IPS DF 4.7 (cell line): ENCODE data around the gene CDC42EP3.

Experiments used
- DNase-seq: peaks from one replicate; pipeline ENCODE4 v3.0.0-alpha.2; 2013; ENCODE audit warnings: low spot score; ENCODE audit errors: extremely low read depth

CDC42EP3 gene

GRCh38 chr2:37619230-37619958 is 52.0 kb downstream of the CDC42EP3 start:
- DNase-seq = no peak

- DNase-seq = no peak
Measured at GRCh38 chr2:37618326-37618725, 53.1 kb downstream of the CDC42EP3 start.

DNA sequence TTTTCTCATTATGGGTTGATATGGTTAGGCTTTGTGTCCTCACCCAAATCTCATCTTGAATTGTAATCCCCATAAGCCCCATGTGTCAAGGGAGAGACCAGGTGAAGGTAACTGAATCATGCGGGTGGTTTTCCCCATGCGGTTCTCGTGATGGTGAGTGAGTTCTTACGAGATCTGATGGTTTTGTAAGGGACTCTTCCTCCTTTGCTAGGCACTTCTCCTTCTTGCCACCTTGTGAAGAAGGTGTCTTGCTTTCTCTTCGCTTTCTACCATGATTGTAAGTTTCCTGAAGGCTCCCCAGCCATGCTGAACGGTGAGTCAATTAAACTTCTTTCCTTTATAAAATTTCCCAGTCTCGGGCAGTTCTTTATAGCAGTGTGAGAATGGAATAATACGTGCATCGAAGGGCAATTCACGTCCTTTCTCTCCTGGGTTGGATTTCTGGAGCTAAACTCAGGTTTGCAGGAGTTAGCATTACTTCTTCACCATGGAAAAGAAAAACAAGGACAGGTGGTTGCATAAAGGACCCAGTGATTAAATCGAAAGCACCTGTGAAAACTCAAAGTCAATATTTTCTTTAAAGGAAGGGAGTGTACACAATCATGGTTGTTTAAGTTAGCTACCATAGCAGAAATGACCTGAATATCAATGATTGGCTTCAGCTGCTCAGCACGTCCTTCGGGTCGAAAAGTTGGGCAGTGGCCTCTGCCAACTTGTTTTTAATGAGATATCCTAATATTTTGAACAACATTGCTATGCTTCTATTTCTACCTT is 54.1 kb downstream of the CDC42EP3 start:
- DNase-seq = no peak

GRCh38 chr2:37616677-37617005 is 54.8 kb downstream of the CDC42EP3 start:
- DNase-seq = no peak

- no peak for DNase-seq
Measured at GRCh38 chr2:37615804-37616676, 55.4 kb downstream of the CDC42EP3 start.

DNA sequence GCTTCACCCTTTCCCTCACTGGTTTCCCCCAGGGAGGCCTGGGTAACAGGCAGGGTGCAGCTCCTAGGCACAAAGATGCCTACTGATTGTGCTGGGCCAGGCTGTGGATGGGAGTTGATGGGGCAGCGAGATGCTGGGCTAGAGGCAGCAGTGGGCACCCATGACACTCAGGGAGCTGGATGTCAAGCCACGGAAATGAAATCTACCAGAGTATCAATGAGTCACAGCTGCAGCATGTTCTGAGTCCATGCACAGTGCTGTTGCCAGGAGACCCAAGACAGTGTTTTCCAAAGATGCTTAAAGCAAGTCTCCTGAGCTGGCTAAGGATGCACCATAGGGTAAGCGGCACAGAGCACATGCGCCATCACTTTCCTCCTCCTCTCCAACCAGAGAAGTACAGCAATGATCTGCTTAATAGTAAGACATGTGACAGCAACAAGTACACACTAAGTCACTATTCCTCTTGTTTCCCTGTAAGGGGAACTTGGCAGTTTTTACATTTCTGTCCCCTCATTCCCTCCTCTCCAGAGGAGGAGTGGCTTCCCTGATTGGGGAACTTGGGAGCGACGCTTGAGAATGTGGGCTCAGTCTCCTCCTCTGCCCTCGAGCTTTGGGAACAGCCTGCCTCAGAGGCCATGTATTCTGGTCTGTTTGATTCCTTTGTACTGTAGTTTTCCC is 57.2 kb downstream of the CDC42EP3 start:
- DNase-seq = no peak

- no peak for DNase-seq
Measured at GRCh38 chr2:37612382-37612781, 59.1 kb downstream of the CDC42EP3 start.

GRCh38 chr2:37610638-37611289 is 60.7 kb downstream of the CDC42EP3 start:
- no peak for DNase-seq

DNA sequence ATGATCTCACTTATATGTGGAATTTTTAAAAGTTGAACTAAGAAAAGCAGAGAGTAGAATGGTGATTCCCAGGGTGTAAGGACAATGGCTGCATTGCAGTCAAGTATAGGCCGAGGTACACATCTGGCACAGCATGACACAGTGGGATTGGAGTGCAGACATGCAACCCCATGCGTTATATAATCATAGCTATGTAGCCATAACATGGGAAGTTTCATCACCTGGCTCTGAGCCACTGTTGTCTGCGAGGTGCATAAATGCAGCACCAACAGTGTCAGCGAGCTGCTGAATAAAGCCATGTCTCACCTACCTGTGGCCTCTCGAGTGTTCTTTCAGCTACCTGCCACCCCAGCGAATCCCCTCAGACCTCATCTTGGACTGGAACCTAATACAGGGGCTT is 61.7 kb downstream of the CDC42EP3 start:
- no peak for DNase-seq

- no peak for DNase-seq
Measured at GRCh38 chr2:37604716-37605115, 66.7 kb downstream of the CDC42EP3 start.

DNA sequence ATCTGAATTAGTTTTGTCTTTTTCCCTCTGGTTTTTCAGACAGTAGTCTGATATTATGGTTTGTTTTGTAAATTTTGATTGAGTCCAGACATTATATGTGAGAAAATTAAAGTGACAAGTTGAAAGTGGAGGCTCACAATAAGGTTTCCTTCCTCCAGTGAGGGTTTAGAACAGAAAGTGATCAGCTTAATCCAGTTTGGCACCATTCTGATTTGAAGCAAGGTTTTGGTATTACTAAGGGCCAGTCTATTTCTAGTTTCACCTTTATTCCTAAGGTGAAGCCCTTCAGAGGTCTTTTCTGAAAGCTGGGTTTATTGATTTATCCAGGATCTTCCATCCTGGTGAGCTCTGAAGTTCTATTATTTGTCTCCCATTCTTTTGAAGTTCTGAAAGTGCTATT is 68.7 kb downstream of the CDC42EP3 start:
- no peak for DNase-seq

DNA sequence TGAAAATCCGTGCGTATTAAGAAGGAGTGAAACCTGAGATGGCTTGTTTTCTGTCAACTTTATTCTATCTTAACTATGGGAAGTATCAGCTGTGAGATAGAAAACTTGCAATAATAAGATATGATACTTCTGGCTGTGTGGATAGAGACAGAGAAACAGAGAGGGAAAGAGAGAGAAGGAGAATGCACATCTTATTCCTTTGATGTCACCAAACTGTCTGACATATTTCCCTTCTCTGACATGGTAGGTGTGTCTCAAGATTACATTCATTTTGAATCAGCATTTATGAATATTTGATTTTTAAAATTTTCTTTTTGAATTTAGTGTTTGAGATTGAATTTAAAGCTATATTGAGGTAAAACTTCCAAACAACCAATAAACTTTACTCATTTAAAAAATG is 69.4 kb downstream of the CDC42EP3 start:
- no peak for DNase-seq

DNA sequence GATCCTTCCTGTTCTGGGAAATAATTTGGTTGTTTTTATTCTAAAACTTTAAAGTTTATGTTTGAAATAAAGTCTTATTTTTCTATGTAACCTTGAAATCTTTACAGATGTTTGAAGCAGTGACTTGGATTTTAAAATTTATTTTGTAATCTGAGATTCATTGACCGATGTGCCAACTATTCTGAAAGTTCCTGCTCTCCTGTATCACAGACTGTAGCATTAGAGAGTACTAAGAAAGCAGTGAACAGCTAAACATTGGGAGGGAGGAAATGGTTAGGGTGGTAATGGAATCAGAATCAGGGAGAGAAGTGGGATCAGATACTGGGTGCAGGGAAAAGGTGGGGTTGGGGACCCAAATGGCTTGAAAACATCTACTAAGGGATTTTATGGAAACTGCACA is 69.9 kb downstream of the CDC42EP3 start:
- DNase-seq = no peak

DNA sequence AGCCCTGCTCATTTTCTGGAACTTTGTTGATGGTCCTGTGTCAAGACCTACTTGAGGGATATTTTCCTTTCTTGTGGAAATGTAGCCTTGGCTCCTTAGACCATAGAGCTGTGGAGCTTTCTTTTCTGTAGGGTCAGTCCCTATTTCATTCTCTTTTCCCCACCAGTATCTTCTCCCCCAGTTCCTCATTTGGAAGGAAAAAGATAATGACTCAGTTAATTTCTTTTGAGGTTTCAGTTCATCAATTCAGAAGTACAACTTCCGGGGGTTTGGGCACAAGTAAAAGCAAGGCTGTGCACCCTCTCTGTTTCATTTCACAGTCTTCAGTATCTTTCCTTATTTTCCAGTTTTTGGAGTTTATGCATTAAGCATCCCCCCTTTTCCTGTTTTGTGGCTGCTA is 70.7 kb downstream of the CDC42EP3 start:
- no peak for DNase-seq

DNA sequence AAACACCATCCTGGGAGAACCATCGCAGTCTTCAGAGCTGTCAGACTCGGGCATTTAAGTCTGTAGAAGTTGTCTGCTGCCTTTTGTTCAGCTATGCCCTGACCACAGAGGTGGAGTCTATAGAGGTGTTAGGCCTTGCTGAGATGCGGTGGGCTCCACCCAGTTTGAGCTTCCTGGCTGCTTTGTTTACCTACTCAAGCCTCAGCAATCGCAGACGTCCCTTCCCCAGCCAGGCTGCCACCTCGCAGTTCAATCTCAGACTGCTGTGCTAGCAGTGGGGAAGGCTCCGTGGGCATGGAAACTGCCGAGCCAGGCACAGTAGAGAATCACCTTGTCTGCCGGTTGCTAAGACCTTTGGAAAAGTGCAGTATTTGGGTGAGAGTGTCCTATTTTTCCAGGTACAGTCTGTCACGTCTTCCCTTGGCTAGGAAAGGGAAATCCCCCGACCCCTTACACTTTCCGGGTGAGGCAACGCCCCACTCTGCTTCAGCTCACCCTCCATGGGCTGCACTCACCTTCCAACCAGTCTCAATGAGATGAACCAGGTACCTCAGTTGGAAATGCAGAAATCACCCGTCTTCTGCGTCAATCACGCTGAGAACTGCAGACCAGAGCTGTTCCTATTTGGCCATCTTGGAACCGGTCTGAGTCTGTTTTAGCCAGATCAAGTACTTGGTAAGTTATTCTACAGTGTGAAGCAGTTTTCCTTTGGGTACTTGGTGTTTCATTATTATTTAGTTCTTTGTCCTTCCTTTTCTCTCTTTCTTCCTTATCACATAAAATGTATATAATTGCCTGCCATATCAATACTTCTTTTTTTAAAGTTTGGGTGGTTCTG is 71.5 kb downstream of the CDC42EP3 start:
- DNase-seq = no peak

DNA sequence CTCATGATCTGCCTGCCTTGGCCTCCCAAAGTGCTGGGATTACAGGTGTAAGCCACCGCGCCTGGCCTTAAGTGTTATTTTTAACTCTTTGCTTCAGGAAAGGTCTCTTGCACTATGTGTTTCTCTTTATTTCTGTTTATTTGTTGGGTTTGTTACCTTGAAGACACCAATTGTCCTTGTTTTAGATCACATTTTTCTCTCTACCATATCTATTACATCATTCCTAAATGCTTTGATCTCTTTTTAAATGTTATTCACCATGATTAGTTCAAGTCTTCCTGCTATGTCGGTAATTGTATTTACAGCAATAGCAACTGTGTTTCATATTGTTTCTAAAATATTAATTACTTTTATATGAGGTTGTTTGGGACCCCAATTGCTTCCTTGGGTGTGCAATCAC is 77.7 kb downstream of the CDC42EP3 start:
- DNase-seq = no peak

GRCh38 chr2:37593024-37593423 is 78.4 kb downstream of the CDC42EP3 start:
- no peak for DNase-seq
